Suprapubic skin (tissue), 4 donors: ENCODE results near the gene CMTM7.

Experiments used
- CTCF ChIP-seq, 2 donors: fragments of 200-600 bp in 1 of 2; fragments of 450-650 bp in 1 of 2; sonication (generic) in 1 of 2; IDR thresholded peaks; one replicate each; pipeline ENCODE4 v1.5.1; 2016 to 2019; ENCODE audit warnings: antibody characterized with exemption in 2 of 2, mild to moderate bottlenecking in 1 of 2, moderate library complexity in 1 of 2
- EP300 ChIP-seq: sonication (generic); formaldehyde crosslinking; IDR thresholded peaks from one replicate; pipeline ENCODE4 v1.6.1; 2017; ENCODE audit warnings: antibody characterized with exemption
- POLR2A ChIP-seq, 2 donors: fragments of 450-650 bp; IDR thresholded peaks; one replicate each; pipeline ENCODE4 v1.6.1; 2017; ENCODE audit warnings: antibody characterized with exemption in 2 of 2, mild to moderate bottlenecking in 2 of 2, moderate library complexity in 2 of 2
- POLR2AphosphoS5 ChIP-seq, 3 donors: sonication (generic); formaldehyde crosslinking; IDR thresholded peaks; one replicate each; pipeline ENCODE4 v1.6.1; 2017; ENCODE audit warnings: antibody characterized with exemption in 3 of 3

DNA sequence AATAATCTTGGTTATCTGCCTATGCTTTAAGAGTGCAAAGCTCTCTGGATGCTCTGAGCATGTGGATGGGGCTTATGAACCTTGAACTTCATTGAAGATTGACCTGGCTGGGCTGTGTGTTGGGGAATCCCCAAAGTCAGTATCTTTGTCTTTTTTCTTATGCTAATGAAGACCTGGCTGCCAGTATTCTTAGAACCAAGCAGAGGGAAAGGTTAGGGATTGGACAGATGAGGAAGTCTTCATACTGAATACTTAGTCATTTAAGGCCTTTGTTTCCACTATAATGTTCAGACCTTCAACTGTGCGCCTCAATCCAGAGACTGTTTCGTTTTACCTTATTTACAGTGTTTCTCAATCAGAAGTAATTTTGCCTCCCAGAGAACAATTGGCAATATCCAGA is 42.5 kb upstream of the CMTM7 start:
- TF ChIP-seq POLR2A (IDR thresholded peaks at IDR 0.05) (no peak), EP300 (no peak), CTCF (IDR thresholded peaks at IDR 0.05) (no peak), POLR2AphosphoS5 (IDR thresholded peaks at IDR 0.05) (no peak)
